ENCODE results near the gene CTSE.
"Not testable (repeated sequence)": the region's sequence is repeated elsewhere in the genome, so short reads cannot be mapped to it uniquely, and the experiment has no call there.

DNA sequence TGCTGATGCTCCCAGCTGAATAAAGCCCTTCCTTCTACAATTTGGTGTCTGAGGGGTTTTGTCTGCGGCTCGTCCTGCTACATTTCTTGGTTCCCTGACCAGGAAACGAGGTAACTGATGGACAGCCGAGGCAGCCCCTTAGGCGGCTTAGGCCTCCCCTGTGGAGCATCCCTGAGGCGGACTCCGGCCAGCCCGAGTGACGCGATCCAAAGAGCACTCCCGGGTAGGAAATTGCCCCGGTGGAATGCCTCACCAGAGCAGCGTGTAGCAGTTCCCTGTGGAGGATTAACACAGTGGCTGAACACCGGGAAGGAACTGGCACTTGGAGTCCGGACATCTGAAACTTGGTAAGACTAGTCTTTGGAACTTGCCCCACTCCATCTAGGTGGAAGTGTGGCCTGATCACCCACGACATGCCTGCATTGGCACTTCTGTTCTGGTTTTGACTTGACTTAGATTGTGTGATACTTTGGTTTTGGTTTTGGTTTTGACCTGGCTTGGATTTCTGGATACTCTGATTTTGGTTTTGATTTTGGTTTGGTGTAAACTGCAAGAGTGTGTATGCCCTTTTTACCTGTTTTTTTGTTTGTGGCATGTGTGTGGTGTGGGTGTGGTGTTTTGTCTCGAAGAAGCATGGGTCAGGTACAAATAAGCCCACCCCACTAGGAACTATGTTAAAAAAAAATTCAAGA, 29.4 kb upstream of the CTSE start, which contains the start of gene RHEX:
- TF ChIP-seq, protein P1, sequence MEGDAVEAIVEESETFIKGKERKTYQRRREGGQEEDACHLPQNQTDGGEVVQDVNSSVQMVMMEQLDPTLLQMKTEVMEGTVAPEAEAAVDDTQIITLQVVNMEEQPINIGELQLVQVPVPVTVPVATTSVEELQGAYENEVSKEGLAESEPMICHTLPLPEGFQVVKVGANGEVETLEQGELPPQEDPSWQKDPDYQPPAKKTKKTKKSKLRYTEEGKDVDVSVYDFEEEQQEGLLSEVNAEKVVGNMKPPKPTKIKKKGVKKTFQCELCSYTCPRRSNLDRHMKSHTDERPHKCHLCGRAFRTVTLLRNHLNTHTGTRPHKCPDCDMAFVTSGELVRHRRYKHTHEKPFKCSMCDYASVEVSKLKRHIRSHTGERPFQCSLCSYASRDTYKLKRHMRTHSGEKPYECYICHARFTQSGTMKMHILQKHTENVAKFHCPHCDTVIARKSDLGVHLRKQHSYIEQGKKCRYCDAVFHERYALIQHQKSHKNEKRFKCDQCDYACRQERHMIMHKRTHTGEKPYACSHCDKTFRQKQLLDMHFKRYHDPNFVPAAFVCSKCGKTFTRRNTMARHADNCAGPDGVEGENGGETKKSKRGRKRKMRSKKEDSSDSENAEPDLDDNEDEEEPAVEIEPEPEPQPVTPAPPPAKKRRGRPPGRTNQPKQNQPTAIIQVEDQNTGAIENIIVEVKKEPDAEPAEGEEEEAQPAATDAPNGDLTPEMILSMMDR (conservative IDR thresholded peaks at IDR 0.05; ENCODE audit: low read depth, low read length) = not testable (repeated sequence)
- TF ChIP-seq EZH2 (IDR thresholded peaks at IDR 0.05; ENCODE audit: borderline replicate concordance, low read depth, low read length, poor library complexity, severe bottlenecking) = not testable (repeated sequence)

Measured in A673 (cell line).